ENCODE results near the gene ANKAR. TPM values are rescaled to one million over a fixed set of nuclear protein-coding genes. Genes with fewer than 3 reads are reported as not detected.

The ANKAR gene
- total and polyA plus RNA-seq, 9 of the 15 experiments (the other 6 are each of a cell fraction or from before 2014, with no cell fraction given) = 0.04 to 0.52 (median 0.39) TPM

DNA sequence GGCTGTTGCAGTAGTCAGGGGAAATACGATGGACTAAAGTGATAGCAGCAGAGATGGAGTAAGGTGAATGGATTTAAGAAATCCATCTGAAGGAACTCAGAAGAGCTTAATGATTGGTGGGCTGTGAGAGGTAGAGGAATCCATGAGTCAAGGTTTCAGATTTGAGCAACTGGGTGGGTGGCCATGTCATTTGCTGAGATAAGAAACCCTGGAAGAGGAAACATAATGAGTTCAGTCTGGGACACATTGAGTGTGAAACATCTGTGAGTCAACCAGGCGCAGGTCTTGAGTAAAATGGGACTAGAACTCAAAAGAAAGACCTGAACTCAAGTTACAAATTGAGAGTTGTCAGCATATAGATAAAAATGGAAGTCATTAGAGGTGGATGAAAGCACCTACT lies 32.9 kb upstream of the ANKAR start (continued):
- TF ChIP-seq FOXM1 (IDR thresholded peaks at IDR 0.05; ENCODE audit: low read depth) = no peak
- TF ChIP-seq FOXM1 (CRISPR knock-in tag; IDR thresholded peaks at IDR 0.05; ENCODE audit: low read depth) = no peak
- no peak for TF ChIP-seq CTBP1 (IDR thresholded peaks at IDR 0.05; ENCODE audit: borderline replicate concordance)
- TF ChIP-seq SETDB1 (IDR thresholded peaks at IDR 0.05; ENCODE audit: low read length) = no peak
- TF ChIP-seq ZNF224 (CRISPR knock-in tag; IDR thresholded peaks at IDR 0.05) = no peak
- TF ChIP-seq CBFA2T3 (IDR thresholded peaks at IDR 0.05) = peak; percentile 68
- peak in 1 of 2 experiments; percentile 84; a peak in 2 of 4 replicates for TF ChIP-seq RCOR1 (IDR thresholded peaks at IDR 0.05; ENCODE audit: borderline replicate concordance in 1 of 2, low read depth in 2 of 2, low read length in 2 of 2)
- no peak for TF ChIP-seq TRIM28 (IDR thresholded peaks at IDR 0.05)
- no peak for TF ChIP-seq XRCC3 (IDR thresholded peaks at IDR 0.05)
- no peak for TF ChIP-seq ZNF586 (CRISPR knock-in tag; conservative IDR thresholded peaks at IDR 0.05)
- TF ChIP-seq CHD1 (IDR thresholded peaks at IDR 0.05; ENCODE audit: low read length) = no peak
- peak; percentile 86; the same call in 1 of the 2 replicates for TF ChIP-seq PHF21A (IDR thresholded peaks at IDR 0.05; ENCODE audit: borderline replicate concordance, low read depth)
- TF ChIP-seq CBFB (CRISPR knock-in tag; IDR thresholded peaks at IDR 0.05) = no peak
- TF ChIP-seq JUND (IDR thresholded peaks at IDR 0.05; ENCODE audit: borderline replicate concordance, low read depth, low read length) = peak; percentile 36; the same call in 1 of the 2 replicates
- TF ChIP-seq JUND (tag; IDR thresholded peaks at IDR 0.05; ENCODE audit: borderline replicate concordance, low read depth, low read length) = no peak; the same call in 2 of the 3 replicates

DNA sequence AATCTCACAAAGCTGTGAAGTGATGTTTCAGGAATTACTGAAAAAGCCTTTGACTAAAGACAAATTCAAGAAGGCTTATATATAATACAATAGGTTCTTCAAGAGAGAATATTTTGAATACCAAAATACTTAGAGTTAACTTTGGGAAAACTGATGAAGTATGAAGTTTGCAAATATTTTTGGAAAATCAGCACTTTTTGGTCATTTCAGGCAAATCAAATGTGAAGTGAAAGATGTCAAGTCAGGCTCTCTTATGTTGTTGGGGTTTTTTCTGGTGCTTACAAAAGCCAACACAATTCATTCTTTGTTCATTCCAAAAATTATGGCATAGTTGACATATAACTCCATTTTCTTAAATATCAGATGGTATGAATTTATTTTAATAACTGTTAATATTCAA lies 27.9 kb upstream of the ANKAR start:
- in situ Hi-C loops (cut with MboI) = no loop called here
- POLR2A ChIA-PET = no interaction called here
- H3K4me2 ChIP-seq (ENCODE audit: insufficient read depth, low read length) = no peak overlapping the region
- H3K9me1 ChIP-seq (ENCODE audit: control insufficient read depth, insufficient read depth, low read length) = no peaks in the 10 kb centered on the region
- no peak overlapping the region for H3K27ac ChIP-seq (ENCODE audit: extremely low read depth, low read depth, low read length)
- no peak for FAIRE-seq
- no peak for ATAC-seq
- CTCF ChIA-PET (ENCODE audit: low intra/inter-chr PET ratio) = no interaction called here
- no peak overlapping the region for H2AFZ ChIP-seq (ENCODE audit: low read depth, low read length)
- no TSS peak for BruUV-seq (replicated peaks)
- intact Hi-C loops (cut with micrococcal nuclease) = no loop called here
- H3K36me3 ChIP-seq (ENCODE audit: control insufficient read depth, insufficient read depth, low read length) = no peaks in the 10 kb centered on the region
- no peaks in the 10 kb centered on the region; the same call in 1 of the 2 replicates for H3K9me3 ChIP-seq (replicated peaks; ENCODE audit: control insufficient read depth, insufficient read depth, low read depth, low read length)
- DNase-seq (ENCODE audit: extremely low read depth in 1 of 4, low spot score in 3 of 4) = no peak
- no peaks in the 10 kb centered on the region; a peak in 1 of 5 replicates for H3K4me1 ChIP-seq (replicated peaks in 1 of 2; ENCODE audit: control insufficient read depth in 2 of 2, insufficient read depth in 2 of 2, low read length in 2 of 2)
- H3K27me3 ChIP-seq (ENCODE audit: control insufficient read depth in 2 of 2, insufficient read depth in 2 of 2, low read length in 2 of 2) = no peaks in the 10 kb centered on the region
- TF ChIP-seq CBX8 (IDR thresholded peaks at IDR 0.05; ENCODE audit: borderline replicate concordance, extremely low read depth, low read depth, low read length, poor library complexity, severe bottlenecking) (no peak), SMAD2 (IDR thresholded peaks at IDR 0.05; ENCODE audit: low read depth, low read length) (no peak), C11orf30 (IDR thresholded peaks at IDR 0.05; ENCODE audit: low read depth) (0 out of 2 replicates have a peak, but pooled peaks have one; percentile 25), ZNF316 (IDR thresholded peaks at IDR 0.05) (peak; percentile 32; the same call in 1 of the 2 replicates), ZNF79 (CRISPR knock-in tag; IDR thresholded peaks at IDR 0.05; ENCODE audit: low read depth) (no peak), RBBP5 (IDR thresholded peaks at IDR 0.05; ENCODE audit: borderline replicate concordance, insufficient read depth, low read length, poor library complexity, severe bottlenecking) (no peak)
- TF ChIP-seq, protein P1, sequence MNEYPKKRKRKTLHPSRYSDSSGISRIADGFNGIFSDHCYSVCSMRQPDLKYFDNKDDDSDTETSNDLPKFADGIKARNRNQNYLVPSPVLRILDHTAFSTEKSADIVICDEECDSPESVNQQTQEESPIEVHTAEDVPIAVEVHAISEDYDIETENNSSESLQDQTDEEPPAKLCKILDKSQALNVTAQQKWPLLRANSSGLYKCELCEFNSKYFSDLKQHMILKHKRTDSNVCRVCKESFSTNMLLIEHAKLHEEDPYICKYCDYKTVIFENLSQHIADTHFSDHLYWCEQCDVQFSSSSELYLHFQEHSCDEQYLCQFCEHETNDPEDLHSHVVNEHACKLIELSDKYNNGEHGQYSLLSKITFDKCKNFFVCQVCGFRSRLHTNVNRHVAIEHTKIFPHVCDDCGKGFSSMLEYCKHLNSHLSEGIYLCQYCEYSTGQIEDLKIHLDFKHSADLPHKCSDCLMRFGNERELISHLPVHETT (CRISPR knock-in tag; conservative IDR thresholded peaks at IDR 0.05 in 1 of 2, IDR thresholded peaks at IDR 0.05 in 1 of 2) = no peak
- H4K20me1 ChIP-seq (replicated peaks; ENCODE audit: control insufficient read depth, insufficient read depth, low read length) = no peaks in the 10 kb centered on the region
- H3K9ac ChIP-seq (ENCODE audit: insufficient read depth in 1 of 2, low read depth in 2 of 2, low read length in 2 of 2) = no peak overlapping the region
- no peak overlapping the region for H3K4me3 ChIP-seq
- H3K79me2 ChIP-seq (ENCODE audit: control insufficient read depth, insufficient read depth, low read length) = no peaks in the 10 kb centered on the region

All from K562 (cell line).